Fibroblast of mammary gland (primary cell): Measurements from ENCODE around the gene TRIM67.
"Not testable (repeated sequence)": the region's sequence is repeated elsewhere in the genome, so short reads cannot be mapped to it uniquely, and the experiment has no call there.

Experiments
- DNase-seq: peaks from one replicate; pipeline ENCODE4 v3.0.0-alpha.2; 2010; ENCODE audit warnings: low read depth
- H3K4me3 ChIP-seq: 2 replicates; pipeline ENCODE4 v1.5.1; 2011; ENCODE audit warnings: low read depth, mild to moderate bottlenecking, low read length, moderate library complexity; ENCODE audit not compliant: control insufficient read depth
- TF ChIP-seq, protein P1 (sequence below): conservative IDR thresholded peaks from 2 replicates; pipeline ENCODE4 v1.5.1; 2011; ENCODE audit warnings: low read depth, low read length, inconsistent platforms; ENCODE audit not compliant: control insufficient read depth, insufficient read depth

Gene TRIM67

DNA sequence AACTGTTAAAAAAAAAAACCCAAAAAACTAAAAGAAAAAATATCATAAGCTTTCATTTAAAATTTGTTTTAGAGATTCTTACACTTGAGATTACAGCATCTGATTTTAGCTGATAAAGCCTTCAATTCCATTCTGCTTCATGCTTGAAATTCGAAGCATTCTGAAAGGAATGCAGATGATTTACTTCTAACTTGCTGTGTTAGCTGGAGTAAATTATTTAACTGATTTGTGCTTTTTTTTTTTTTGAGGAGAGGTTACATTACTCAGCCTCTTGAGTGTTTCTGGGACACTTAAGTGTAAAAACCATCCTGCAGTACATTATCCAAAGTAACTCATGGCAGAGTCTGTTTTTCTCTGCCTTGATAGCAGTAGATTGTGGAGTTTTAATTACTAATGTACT is 4.5 kb upstream of the TRIM67 start:
- H3K4me3 ChIP-seq, result no peak overlapping the region
- TF ChIP-seq, protein P1, sequence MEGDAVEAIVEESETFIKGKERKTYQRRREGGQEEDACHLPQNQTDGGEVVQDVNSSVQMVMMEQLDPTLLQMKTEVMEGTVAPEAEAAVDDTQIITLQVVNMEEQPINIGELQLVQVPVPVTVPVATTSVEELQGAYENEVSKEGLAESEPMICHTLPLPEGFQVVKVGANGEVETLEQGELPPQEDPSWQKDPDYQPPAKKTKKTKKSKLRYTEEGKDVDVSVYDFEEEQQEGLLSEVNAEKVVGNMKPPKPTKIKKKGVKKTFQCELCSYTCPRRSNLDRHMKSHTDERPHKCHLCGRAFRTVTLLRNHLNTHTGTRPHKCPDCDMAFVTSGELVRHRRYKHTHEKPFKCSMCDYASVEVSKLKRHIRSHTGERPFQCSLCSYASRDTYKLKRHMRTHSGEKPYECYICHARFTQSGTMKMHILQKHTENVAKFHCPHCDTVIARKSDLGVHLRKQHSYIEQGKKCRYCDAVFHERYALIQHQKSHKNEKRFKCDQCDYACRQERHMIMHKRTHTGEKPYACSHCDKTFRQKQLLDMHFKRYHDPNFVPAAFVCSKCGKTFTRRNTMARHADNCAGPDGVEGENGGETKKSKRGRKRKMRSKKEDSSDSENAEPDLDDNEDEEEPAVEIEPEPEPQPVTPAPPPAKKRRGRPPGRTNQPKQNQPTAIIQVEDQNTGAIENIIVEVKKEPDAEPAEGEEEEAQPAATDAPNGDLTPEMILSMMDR, result no peak
- DNase-seq, result no peak

DNA sequence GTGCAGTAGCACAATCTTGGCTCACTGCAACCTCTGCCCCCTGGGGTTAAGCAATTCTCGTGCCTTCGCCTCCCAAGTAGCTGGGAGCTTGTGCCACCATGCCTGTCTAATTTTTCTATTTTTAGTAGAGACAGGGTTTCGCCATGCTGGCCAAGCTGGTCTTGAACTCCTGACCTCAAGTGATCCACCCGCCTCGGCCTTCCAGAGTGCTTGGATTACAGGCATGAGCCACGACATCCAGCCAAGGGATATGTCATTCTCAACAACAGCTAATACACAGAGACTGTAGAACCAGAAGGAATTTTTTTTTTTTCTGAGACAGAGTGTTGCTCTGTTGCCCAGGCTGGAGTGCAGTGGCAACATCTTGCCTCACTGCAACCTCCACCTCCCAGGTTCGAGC is 3.7 kb upstream of the TRIM67 start:
- not testable (repeated sequence) for DNase-seq, H3K4me3 ChIP-seq

DNA sequence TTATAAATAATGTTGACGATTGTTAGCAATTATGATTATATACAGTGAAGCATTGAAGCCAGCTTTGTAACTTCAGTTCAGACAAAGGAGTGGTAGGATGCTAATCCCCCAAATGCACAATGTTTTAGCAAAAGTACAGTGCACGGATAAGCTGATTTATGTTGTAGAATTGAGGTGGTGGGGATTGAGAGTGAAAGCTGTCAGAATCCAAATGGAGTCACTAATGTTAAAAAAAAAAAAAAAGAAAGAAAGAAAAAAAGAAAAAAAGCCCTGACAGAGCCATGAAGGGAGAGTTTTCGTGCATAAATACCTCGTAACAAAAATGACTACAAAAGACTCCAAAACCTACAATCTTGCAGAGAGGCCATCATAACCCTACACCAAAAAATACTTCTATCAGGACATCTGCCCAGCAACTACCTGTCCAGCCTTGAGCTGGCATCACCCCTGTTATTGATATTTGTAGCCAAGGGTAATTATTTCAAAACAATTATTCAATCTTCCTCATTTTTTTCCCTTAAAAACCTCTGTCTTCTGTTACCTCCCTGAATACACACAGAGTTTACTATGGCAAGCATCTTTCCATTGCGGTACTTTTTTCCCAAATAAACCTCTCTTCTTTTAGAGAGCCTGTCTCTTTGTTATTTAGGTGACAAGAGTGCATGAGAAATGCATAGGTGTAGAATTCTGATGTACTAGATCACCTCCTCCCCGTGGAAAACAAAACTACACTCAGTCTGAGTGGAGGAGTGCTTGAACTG is 2.5 kb upstream of the TRIM67 start:
- TF ChIP-seq, protein P1, result no peak

DNA sequence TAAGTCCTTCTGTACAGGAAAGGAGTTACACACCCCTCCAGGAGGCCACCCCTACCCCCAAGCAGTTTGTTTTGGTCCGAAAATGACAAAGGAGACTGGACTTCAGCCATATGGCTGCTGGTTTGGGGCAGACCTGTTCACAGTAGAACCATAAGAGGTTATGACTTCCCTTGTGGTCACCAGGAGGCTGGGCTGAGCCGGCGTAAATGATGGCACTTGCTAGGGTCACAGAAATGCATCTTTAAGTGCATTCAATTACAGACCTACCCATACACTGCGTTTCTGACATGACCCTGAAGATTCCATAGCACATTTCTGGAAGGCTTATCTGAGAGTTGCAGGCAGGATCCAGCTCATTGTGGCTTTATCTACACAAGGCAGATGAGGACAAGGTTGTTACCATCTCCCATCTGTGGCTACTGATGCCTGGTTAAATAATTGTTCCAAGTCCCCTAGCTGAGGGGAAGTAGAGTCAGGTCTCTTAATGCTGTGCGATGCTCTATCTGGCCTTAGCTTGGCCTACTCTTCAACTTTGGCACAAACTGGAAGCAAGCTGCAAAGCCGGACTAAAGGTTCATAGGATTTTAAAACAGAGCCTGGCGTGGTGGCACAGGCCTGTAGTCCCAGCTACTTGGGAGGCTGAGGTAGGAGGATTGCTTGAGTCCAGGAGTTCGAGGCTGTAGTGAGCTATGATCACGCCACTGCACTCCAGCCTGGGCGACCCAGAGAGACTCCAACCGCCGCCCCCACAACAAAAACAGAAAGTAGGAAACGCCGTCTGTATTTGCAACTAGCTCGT is 1.7 kb upstream of the TRIM67 start:
- TF ChIP-seq, protein P1, result no peak
- no peak overlapping the region for H3K4me3 ChIP-seq
- DNase-seq, result no peak

More for the DNA sequence above, 2.5 kb upstream of the TRIM67 start:
- H3K4me3 ChIP-seq, result no peak overlapping the region
- DNase-seq, result no peak

DNA sequence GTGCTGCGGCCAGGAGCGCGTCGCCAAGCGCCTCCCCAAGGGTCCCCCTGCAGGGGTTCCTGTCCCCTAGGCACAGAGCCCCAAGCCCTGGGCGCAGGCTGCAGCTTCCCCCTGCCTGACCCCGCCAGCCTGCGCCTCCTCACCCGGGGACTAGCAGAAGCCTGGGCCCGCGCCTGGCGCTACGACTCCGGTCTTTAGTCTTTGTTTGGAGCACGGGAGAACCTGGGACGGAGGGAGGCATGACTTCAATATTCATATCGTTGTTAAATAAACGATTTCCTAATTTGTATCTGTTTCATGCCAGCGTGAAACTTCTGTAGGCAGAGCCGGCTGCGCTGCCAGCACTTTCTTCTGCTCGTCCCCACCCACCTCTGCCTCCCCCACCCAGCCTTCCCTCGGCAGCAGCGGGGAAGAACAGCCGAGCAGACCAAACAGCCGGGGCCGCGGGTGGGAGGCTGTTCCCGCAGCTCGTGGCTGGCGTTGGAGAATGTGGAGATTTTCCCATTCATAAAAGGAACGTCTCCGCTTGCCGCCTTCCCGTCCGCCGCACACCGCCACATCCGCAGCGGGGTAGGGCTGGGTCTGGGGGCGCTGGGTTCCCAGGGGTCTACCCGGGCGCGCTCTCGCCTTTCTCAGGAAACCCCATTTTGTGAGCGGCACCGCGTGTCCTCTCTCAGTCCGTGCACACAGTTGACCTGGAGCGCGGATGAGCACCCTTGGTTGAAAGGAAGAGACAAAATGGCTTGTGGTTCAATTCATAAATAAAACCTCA is 777 bp upstream of the TRIM67 start:
- TF ChIP-seq, protein P1, result no peak
- DNase-seq, result no peak
- H3K4me3 ChIP-seq, result no peak overlapping the region

DNA sequence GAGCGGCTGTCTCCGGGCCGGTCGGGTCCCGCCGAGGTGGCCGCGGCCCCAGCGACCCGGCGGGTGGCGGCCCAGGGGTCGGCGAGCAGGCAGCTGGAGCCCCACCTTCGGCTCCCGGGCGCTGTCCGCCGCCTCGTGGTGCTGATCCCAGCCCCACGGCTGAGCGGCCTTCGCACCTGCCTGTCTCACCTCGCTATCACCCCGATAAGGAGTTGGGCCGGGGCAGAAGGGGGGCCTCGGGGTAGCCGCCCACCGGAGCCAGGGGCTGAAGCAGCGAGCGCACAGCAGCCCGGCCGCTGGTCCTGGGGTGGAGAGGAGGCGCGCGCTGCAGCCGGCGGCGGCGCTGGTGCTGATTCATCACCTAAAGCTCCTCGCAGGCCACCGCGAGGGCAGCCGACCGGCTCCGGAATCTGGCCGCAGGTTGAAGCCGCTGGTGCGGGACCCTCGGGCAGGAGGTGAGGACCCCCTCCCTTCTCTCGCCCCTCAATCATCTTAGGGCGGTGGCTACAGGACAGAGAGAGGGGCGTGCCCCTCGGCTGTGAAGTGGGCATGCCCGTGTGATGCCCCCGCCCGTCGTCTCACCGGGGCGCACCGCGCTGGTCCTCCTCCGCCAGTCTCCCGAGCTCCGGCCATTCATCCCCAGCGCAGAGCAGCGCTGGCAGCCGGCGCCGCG is 575 bp downstream of the TRIM67 start:
- no peak overlapping the region for H3K4me3 ChIP-seq
- peak; percentile 12 for DNase-seq
- TF ChIP-seq, protein P1, result no peak
